A204.1 (cell line): ENCODE measurements around the gene PMAIP1.
"Not testable (repeated sequence)": the region's sequence is repeated elsewhere in the genome, so short reads cannot be mapped to it uniquely, and the experiment has no call there.

Source experiments
- FAIRE-seq: peaks from 2 replicates; lab custom pipeline; 2012; peaks lifted over from hg19 to GRCh38; lab: Jason Lieb, UNC

Gene PMAIP1

GRCh38 chr18:59899298-59900221, at the start of gene PMAIP1:
Gene PMAIP1 (plus strand): TSS chr18:59899996. CDS start chr18:59900178, 182 bp downstream.
- FAIRE-seq = no peak

- no peak for FAIRE-seq
These were observed 47.9 kb upstream of the PMAIP1 start for GRCh38 chr18:59851784-59852399.

- no peak for FAIRE-seq
These were observed 47.2 kb upstream of the PMAIP1 start for GRCh38 chr18:59852548-59852947.

GRCh38 chr18:59853380-59853779, 46.4 kb upstream of the PMAIP1 start:
- no peak for FAIRE-seq

GRCh38 chr18:59853988-59854387, 45.8 kb upstream of the PMAIP1 start:
- not testable (repeated sequence) for FAIRE-seq

- FAIRE-seq = no peak
These were observed 38.8 kb upstream of the PMAIP1 start for GRCh38 chr18:59861009-59861408.

- FAIRE-seq = no peak
These were observed 37.6 kb upstream of the PMAIP1 start for GRCh38 chr18:59861963-59862819.

- FAIRE-seq = no peak
These were observed 34.4 kb upstream of the PMAIP1 start for GRCh38 chr18:59865241-59865986.

GRCh38 chr18:59866551-59867269, 33.1 kb upstream of the PMAIP1 start:
- no peak for FAIRE-seq

GRCh38 chr18:59867337-59868104, 32.3 kb upstream of the PMAIP1 start:
- FAIRE-seq = no peak

GRCh38 chr18:59870623-59871130, 29.1 kb upstream of the PMAIP1 start:
- no peak for FAIRE-seq

GRCh38 chr18:59871711-59872362, 28.0 kb upstream of the PMAIP1 start:
- no peak for FAIRE-seq

- no peak for FAIRE-seq
These were observed 26.2 kb upstream of the PMAIP1 start for GRCh38 chr18:59873641-59874040.

- FAIRE-seq = no peak
These were observed 25.6 kb upstream of the PMAIP1 start for GRCh38 chr18:59874166-59874565.

GRCh38 chr18:59876310-59876626, 23.5 kb upstream of the PMAIP1 start:
- no peak for FAIRE-seq

- FAIRE-seq = no peak
These were observed 22.4 kb upstream of the PMAIP1 start for GRCh38 chr18:59877361-59877760.

- FAIRE-seq = no peak
These were observed 21.2 kb upstream of the PMAIP1 start for GRCh38 chr18:59878644-59879043.

GRCh38 chr18:59881728-59882656, 17.8 kb upstream of the PMAIP1 start:
- FAIRE-seq = no peak

- FAIRE-seq = no peak
These were observed 15.4 kb upstream of the PMAIP1 start for GRCh38 chr18:59884351-59884750.
